Effector CD4-positive, alpha-beta T cell (primary cell): Measurements from ENCODE around the gene MRPS23.
"Not testable (repeated sequence)": the region's sequence is repeated elsewhere in the genome, so short reads cannot be mapped to it uniquely, and the experiment has no call there.

ENCODE experiments used
- DNase-seq: peaks from one replicate; pipeline ENCODE4 v3.0.0-alpha.2; 2020

Gene MRPS23

DNA sequence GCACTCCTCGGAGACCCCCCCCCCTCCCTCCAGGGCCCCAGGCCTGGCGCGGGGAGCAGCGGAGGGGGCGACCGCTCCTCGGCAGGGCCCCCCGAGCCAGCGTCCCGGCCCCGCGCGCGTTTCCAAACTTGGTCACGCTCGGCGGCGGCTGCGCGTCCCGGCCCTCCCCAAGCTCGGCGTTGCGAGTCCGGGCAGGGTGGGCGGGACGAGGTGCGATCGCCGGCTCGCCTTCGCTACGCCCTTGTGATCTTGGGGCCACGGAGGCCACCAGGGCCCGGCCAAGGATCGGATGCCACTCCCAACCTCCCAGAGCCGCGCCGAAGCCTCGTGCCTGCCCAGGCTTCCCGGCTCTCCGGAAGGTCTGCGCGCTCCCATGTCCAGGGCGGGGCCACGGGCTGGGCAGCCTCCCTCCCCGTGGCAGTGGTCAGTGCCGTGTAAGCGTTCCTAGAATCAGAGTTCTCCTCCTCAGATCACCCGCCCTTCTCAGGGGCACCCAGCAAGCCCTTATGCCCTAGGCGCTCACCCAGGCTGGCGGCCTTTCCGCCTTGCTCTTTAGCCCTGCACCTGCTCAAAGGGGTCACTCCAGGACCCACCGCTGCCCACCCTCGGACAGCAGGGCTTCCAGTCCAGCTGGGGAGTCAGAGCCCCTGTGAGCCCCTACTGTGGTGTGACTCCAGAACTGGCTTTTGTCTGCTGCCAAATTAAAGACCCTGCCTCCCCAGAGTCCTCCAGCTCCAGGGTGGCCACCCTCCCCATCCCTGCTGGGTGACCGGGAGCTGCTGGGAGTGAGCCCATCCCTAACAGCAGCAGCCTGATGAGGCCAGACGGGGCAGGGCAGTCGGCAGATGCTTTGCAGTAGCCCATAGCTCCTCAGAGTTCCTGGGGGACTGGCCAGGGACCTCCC, 12.2 kb upstream of the MRPS23 start:
- DNase-seq = no peak

DNA sequence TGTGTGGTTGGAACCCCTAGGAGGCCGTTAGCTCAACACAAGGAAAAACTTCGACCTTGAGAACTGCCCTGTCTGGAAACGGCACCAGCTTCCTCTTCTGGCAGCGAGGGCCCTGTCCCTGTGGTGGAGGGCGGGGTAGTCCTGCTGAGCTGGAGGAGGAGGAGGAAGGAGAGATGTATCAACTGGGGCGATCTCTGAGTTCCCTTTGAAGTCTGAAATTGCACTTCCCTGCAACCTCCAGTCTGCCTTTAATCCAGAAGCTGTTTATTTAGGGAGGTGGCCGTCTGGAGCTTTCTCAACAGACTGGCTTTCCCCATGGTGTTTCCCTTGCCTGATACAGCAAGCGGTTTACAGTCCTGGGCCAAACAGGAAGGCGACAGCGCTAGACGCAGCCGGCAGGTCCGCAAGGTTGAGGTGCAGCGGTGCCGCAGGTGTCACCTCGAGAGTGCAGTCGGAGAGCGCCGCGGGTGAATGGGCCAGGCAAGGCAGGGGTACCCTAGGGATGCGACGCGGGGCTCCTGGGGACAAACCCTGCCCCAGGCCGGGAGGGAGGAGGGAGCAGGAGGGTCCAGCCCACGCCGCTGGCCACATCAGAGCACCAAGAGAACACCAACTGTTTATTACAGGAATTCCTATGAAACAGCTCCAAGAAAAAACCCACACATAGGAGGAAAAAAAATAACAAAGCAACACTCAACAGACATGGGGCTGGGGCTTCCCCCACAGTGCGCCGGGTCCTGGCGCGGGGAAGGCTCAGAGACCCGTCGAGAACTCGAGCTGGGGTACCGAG, 11.4 kb upstream of the MRPS23 start:
- DNase-seq = peak; percentile 20

DNA sequence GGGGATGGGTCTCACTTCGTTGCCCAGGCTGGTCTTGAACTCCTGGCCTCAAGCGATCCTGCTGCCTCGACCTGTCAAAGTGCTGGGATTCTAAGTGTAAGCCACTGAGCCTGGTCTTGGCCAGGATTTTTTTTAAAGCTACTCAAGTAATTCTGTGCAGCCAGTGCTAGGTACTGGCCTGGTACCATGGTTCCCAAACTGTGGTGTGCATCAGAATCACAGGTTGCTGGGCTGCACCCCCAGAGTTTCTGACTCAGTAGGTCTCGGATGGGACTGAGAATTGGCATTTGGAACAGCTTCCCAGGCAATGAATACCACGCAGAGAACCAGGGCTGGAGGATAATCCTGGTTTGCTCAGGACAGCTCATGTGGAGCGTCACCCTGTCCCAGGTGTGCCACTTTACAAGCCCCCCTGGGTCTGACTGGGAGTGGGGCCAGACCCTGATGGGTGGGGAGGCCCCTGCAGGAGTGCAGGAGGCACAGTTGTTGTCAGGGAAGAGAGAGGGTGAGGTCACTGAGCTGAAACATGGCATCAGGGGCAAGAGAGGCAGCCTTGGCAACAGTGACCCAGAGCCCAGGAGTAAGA, 10.7 kb upstream of the MRPS23 start:
- no peak for DNase-seq

DNA sequence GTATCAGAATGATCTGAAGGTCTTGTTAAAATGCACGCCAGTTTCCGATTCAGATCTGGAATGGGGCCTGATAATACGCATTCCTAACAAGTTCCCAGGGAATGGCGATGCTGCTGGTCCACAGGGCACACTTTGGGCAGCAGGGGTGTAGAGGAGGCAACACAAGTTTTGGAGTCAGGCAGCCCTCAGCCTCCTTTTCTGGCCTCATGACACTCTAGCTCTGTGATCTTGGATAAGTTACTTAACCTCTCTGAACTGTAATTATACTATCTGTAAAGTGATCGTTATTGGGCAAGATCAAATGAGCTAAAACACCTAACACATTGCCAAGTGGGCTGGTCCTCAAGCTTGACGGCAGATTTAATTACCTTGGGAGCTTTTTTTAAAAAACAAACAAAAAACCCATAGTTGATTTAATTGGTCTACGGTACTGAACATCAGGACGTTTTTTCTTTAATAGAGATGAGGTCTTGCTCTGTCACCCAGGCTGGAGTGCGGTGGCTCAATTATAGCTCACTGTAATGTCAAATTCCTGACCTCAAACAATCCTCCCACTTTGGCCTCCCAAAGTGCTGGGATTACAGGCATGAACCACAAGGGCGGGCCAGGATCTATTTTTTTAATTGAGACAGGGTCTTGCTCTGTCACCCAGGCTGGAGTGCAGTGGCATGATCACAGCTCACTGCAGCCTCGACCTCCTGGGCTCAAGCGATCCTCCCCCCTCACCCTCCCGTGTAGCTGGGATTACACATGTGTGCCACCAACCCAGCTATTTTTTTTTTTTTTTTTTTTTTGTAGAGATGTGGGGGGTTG, 10.0 kb upstream of the MRPS23 start:
- no peak for DNase-seq

DNA sequence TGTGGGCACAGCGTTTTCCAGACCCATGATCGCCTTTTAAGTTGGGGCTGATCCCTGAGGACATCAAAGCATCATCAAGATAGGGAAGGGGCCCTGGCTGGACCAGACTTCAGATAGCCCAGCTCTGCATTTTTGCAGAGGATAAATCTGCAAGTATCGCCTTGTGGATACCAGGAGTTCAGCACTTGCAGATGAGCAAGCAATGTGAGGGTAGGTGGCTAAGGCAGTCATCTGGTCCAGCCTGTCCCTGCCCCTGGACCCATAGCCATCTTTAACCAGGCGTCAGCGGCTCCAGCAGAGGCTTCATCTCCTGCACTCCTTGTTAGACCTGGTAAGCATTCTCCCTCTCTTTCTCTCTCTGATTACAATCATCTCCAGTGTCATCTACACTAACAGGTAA, 9.0 kb upstream of the MRPS23 start:
- DNase-seq = no peak

DNA sequence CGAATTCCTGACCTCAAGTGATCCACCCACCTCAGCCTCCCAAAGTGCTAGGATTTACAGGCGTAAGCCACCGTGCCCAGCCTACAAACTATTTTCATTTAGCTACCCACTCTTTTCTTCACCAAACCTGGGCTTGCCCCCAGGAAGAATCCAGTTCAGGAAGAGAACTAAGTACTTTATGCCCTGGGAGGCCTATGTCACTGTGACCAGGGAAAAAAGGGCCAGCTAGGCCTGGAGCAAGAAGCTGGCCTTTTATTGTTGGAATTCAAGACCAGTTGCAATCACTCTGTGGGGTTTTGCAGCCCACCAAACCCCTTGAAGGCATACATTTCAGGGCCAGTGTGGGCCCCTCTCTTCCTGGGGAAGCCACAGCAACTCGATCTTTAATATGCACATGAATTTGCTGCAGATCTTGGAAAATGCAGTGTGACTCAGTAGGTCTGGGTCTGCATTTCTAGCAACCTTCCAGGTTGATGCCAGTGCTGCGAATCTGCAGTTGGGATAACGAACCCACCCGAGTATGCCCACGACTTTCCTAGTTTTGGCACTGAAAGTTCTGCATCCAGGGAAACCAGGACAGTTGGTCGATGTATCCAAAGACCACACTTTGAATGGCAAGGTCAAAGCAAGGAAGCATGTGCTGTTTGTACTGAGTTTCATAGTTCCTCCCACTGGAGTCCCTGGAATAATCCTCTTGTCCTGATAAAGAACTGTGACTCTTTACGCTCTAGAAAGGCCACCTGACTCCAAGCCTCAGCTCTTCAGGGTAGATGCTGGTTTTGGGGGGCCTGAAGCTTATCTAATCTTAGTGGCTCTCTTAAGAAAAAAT, 7.2 kb upstream of the MRPS23 start:
- DNase-seq = no peak

DNA sequence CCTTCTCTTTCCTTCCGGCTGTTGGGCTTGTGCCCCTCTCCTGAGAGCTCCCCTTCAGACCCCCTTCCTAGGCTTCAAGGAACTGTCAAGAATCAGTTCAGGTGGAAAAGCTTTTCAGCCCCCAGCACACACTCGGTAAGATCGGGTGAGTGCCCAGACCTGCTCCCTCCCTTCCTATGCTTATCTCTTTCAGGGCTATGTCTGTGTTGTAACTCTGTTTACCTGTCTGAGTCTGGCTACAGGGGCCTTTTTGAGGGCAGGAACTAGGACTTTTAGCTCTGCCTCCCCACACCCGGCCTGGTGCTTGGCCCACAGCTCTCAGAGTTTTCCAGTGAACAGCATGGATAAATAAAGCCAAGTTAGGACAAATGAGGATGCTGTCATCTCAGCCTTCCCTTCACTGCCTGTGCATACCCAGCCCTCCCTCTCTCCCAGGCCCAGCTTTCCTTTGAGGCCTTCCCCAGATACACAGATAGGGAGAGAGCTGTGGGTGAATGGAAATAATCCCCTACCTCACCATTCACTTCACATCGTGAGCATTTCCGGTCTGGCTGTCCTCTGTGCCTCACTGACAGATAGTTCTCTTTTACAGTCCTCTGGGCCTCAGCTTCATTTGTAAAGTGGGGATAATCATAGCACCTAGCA, 5.7 kb upstream of the MRPS23 start:
- DNase-seq = no peak

DNA sequence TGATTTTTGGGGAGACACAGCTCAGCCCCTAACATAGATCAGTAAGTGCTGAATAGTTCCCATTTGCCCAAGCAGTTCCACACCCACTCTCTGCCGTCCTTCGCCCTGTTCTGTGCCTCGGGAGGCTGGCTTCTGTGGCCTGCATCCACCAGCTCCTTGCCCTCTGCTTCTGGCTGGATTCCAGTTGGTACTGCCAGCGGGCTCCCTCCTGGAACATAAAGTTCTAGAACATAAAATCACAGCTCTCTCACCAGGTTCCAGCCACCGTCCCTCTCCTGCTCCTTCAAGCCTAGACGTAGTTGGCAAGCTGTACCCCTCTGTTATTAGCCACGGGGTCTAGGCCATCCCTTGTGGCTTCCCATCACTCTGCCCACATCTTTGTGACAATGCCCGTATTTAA, 3.9 kb upstream of the MRPS23 start:
- DNase-seq = no peak

DNA sequence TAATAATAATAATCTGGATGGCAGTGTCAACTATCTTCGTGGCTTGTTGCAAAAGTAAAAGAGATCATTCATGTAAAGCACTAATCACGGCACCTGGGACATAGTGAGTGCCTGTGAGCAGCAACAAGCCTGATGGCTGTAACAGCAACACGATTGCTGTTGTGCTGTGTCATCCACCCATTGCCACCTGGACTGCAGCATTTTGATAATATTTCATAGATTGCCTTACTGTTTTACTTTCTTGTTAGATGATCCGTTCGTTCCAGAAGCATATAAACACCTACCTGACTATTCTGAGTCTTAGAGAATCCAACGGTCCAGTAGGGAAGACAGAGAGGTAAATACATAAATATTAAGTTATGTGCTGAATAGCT, 3.1 kb upstream of the MRPS23 start:
- DNase-seq = no peak

DNA sequence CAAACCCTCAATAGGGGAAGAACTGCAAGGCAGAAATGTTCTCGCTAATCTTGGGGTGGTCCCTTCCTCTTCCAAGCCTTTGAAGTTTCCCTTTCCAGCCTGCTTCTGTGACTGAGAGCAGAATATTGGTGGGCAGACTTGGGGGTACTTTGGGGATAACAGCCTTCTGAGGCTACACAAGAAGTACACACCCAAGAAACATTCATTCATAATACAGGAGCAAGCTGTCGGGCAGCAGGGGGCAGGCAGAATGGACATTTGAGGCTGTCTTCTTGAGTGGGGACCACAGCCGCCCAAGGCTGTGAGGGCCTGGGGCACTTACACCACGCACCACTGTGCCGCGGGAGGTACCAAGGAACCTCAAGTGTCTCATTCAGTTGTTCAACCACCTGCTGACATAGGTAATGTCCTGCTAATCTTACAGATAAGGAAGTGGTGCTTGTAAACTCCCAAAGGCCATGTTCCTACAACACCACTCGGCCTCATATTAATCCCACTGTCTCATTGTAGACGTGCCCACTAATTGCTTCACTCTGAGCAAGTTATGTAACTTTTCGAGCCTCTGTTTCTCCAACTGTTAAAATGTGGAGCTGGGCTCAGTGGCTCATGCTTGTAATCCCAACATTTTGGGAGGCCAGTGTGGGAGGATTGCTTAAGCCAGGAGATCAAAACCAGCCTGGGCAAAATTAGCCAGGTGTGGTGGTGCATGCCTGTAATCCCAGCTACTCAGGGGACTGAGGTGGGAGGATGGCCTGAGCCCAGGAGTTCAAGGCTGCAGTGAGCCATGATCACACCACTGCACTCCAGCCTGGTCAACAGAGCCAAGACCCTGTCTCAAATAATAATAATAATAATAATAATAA, 2.5 kb upstream of the MRPS23 start:
- no peak for DNase-seq

DNA sequence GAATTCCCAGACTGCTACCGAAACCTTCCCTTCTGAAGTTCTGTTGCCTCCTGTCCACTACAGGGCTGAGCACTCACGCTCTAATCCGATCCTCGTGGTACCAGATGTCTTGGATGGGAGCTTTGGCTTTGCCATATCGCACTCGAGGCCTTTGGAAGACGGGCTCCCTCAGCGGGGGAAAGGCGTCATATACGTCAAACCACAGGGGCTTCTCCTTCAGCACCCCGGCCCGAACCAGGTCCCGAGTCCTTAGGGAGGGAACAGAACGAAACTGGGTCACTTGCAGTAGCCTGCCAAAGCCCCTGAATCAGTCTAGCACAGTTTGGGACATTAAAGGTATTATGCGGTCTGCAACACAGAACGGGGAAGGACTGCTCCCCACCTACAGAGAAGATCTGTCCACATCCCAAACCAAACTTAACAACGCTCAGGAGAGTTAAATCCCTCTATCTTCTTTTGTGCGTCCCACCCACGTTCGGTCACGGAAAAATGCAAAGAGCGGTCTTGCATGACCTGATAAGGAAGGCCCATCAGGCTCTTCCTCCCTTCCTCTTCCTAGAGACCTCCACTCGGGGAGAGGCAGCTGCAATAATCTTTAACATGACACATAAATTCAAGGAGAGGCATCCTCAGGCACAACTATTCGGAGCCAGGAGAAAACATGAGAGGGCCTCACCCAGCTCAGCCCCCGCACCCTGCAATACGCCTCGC, 526 bp downstream of the MRPS23 start:
- DNase-seq = no peak

DNA sequence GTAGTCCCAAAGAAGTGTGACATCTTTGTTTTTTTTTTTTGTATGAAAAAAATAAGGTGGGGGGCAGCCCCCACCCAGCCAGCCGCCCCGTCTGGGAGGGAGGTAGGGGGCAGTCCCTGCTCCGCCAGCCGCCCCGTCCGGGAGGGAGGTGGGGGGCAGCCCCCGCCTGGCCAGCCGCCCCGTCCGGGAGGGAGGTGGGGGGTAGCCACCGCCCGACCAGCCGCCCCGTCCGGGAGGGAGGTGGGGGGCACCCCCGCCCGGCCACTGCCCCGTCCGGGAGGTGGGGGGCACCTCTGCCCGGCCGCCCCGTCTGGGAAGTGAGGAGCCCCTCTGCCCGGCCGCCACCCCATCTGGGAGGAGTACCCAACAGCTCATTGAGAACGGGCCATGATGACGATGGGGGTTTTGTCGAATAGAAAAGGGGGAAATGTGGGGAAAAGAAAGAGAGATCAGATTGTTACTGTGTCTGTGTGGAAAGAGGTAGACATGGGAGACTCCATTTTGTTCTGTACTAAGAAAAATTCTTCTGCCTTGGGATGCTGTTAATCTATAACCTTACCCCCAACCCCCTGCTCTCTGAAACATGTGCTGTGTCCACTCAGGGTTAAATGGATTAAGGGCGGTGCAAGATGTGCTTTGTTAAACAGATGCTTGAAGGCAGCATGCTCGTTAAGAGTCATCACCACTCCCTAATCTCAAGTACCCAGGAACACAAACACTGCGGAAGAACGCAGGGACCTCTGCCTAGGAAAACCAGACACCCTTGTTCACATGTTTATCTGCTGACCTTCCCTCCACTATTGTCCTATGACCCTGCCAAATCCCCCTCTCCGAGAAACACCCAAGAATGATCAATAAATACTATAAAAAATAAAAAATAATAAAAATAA, 3.5 kb downstream of the MRPS23 start:
- DNase-seq = not testable (repeated sequence)

DNA sequence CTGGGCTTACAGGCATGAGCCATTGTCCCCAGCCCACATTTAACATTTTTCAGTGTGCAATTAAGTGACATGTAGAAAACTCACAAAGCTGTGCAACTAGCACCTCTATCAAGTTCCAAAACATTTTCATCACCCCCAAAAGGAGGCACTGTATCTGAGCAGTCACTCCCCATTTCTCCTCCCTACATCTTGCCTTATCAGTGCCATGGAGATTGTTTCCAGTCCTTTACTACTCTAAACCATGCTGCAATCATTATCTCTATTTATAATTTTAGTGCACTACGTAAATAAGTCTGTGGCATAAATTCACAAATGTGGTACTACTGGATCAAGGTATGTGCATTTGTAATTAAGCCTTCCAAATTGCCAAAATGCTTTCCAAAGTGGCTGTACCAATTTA, 7.6 kb downstream of the MRPS23 start:
- DNase-seq = no peak

DNA sequence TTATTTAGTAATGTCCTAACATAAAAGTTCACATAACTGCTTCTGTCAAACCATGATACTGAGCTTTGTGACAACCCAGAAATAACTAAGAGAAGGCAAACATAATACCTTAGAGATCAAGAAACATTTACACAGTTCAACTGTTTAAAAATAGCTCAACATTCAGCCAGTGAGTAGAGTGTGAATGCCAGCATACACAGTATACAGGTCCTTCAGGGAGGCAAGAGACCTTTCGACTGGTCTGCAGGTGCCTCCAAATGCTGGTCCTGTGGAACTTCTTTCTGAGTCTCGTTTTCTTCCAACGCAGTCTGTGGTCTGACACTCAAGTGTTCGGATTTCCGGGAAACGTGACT, 10.3 kb downstream of the MRPS23 start:
- no peak for DNase-seq

DNA sequence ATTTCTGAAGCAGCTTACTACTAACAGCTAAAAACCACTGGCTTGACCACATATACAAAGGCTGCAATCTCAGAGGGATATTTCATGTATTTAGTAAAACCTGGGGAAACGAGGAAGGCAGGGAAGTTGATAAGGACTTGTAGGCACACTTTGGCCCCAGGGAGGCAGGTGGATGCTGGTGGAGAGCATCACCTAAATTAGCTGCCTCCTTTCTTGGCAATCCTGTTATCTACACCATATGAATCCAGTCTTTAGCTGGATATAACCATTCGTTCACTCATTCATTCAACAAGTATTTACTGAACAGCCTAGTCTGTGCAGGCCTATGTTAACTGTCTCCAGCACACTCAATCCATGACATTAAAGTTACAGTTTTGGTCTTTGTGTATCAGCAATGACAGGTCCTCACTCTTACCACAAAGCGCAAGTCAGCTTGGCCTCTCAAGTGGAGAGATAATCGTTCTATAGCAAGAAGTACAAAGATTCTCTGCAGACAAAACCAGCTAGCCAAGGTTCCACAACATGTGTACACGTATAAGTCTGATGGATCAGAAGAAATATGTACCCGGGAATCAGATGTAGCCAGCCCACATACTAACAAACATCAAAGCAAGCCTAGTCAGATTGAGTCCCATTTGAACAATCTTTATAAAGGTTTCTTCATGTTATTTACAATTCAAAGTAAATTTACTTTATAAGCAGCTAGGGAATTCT, 10.8 kb downstream of the MRPS23 start:
- no peak for DNase-seq

DNA sequence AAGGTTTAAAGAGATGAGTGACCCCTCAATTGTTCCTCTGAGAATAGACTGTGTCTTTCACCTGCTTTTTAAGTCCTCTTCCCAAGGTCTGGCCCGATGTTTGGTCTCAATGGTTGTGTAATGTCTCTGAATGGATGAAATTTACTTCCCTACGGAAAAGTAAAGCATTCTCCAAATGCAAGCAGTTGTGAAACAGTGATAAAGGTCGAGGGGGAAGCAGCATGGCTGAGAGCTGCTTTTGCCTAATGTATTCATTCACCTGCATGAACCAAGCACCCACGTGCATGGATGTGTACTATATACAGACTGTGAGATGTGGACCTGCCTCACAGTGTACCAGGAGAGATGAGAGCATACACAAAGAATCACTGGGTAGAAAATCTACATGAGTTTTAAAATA, 11.4 kb downstream of the MRPS23 start:
- no peak for DNase-seq

DNA sequence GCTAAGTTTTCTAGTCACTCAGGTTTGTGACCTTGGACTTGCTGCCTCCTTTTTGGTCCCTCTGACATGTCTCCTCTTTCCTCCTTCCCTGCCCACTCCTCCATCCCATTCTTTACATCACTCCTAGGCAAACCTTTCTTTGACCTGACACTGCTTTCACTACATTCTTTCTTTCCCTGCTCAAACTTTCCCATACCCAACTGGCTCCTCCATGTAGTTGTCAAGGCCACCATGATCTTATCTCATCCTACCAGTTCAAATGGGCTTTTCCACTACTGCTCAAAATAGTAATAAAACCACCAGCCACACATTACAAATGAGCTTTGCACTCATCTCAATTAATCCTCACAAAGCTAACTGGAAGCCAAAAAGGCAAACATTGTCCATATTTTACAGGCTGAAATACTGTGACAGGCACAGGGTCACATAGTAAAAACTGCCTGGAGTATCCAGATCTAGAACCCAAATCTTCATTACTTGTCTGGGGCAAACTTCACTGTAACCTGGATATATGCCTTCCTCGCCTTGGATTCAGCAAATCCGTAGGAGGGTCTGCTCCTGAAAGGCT, 14.4 kb downstream of the MRPS23 start:
- no peak for DNase-seq
